Natural killer cell (primary cell): ENCODE data around the gene AP4M1. TPM values are rescaled to one million over a fixed set of nuclear protein-coding genes. Genes with fewer than 3 reads are reported as not detected.
A peak's percentile ranks its signal among the peaks of the same experiment; 100 is the strongest.

Experiments
- ATAC-seq, 3 donors: fragments of 150-1000 bp in 2 of 3; fragments of 200-7000 bp in 1 of 3; cut with Tn5 transposase; 1 replicate in 1 of 3; 2 replicates in 2 of 3; pipeline ENCODE4 v1.10.0; 2021; ENCODE audit warnings: mild to moderate bottlenecking in 2 of 3, moderate library complexity in 2 of 3
- DNase-seq, 2 donors: peaks; one replicate each; pipeline versions ENCODE4 v3.0.0 to v3.0.0-alpha.2; 2013 to 2021; ENCODE audit warnings: mixed read lengths in 1 of 2
- H3K27ac ChIP-seq: one replicate; pipeline ENCODE4 v1.5.1; 2013; ENCODE audit warnings: mild to moderate bottlenecking, low read length
- H3K27me3 ChIP-seq: one replicate; pipeline ENCODE4 v1.6.1; 2013; ENCODE audit warnings: low read length; ENCODE audit not compliant: control insufficient read depth, insufficient read depth
- H3K36me3 ChIP-seq: one replicate; pipeline ENCODE4 v1.6.1; 2013; ENCODE audit warnings: low read length; ENCODE audit not compliant: control insufficient read depth, insufficient read depth
- H3K4me1 ChIP-seq: one replicate; pipeline ENCODE4 v1.6.1; 2013; ENCODE audit warnings: low read length; ENCODE audit not compliant: control insufficient read depth, insufficient read depth
- H3K4me3 ChIP-seq: one replicate; pipeline ENCODE4 v1.5.1; 2013; ENCODE audit warnings: low read length
- H3K9me3 ChIP-seq: one replicate; pipeline ENCODE4 v1.6.1; 2013; ENCODE audit warnings: low read length; ENCODE audit not compliant: control insufficient read depth, insufficient read depth
- H3K27ac Mint-ChIP-seq, 2 donors: one replicate each; pipeline ENCODE4 v1.8.0; 2022; ENCODE audit warnings: mild to moderate bottlenecking in 2 of 2, mixed read lengths in 2 of 2, moderate library complexity in 1 of 2
- H3K27me3 Mint-ChIP-seq, 2 donors: one replicate each; pipeline ENCODE4 v1.8.0; 2022; ENCODE audit warnings: low read depth in 2 of 2, mixed read lengths in 2 of 2
- H3K36me3 Mint-ChIP-seq: one replicate; pipeline ENCODE4 v1.8.0; 2022; ENCODE audit warnings: mixed read lengths
- H3K4me1 Mint-ChIP-seq, 2 donors: one replicate each; pipeline ENCODE4 v1.8.0; 2022; ENCODE audit warnings: mixed read lengths in 2 of 2
- H3K4me3 Mint-ChIP-seq: one replicate; pipeline ENCODE4 v1.8.0; 2022; ENCODE audit warnings: mild to moderate bottlenecking, moderate library complexity, mixed read lengths
- H3K9me3 Mint-ChIP-seq, 2 donors: one replicate each; pipeline ENCODE4 v1.8.0; 2022; ENCODE audit warnings: mixed read lengths in 2 of 2
- WGBS: methylation state at CpG from one replicate; pipeline ENCODE4 v1.1.7; 2013; ENCODE audit warnings: missing lambda C conversion rate; ENCODE audit not compliant: insufficient coverage; 5-methylcytosine and 5-hydroxymethylcytosine counted together
- intact Hi-C: fragments of 100-400 bp; cut with micrococcal nuclease; formaldehyde crosslinking; loops from one replicate; pipeline ENCODE4 v1.14.2; 2022
- total RNA-seq, 4 donors: library from RNA; stranded (reverse); fragments of 120-200 nt in 1 of 4; gene quantifications; one replicate each; pipeline versions ENCODE4 v1.2.3 to v1.2.4, GENCODE V29; 2013 to 2022
- TF ChIP-seq, protein P1 (sequence below): fragments of 200-600 bp; IDR thresholded peaks from one replicate; pipeline ENCODE4 v1.8.0; 2022; ENCODE audit warnings: antibody characterized with exemption

The AP4M1 gene
- total RNA-seq, 3 donors from 2014 or later (not counting 1 experiment from before 2014, with no cell fraction given) = 8.4 to 12.8 (median 12.7) TPM

DNA sequence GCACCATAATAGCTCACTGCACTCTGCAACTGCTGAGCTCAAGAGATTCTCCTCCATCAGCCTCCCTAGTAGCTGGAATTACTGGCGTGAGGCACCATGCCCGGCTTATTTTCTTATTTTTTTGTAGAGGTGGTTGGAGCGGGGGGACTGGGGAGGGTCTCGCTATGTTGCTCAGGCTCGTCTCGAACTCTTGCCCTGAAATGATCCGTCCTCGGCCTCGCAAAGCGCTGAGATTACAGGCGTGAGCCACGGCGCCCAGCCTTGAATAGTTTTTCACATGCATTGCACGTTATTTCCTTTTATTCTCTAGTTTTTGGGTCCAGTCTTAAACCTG is 46.7 kb downstream of the AP4M1 start:
- Mint-ChIP-seq H3K27ac (peak overlapping the region; percentile 96 to 99), H3K36me3 (no peaks in the 10 kb centered on the region), H3K27me3 (no peaks in the 10 kb centered on the region), H3K4me1 (peaks cover 30 to 34% of the 10 kb centered on the region in 2 donors), H3K4me3 (peak overlapping the region; percentile 97), H3K9me3 (no peaks in the 10 kb centered on the region)
- Histone ChIP-seq H3K4me1 (peaks cover 21% of the 10 kb centered on the region), H3K4me3 (peak overlapping the region; percentile 97), H3K27me3 (no peaks in the 10 kb centered on the region), H3K9me3 (no peaks in the 10 kb centered on the region), H3K36me3 (peaks cover 4% of the 10 kb centered on the region), H3K27ac (peak overlapping the region; percentile 95)
- TF ChIP-seq, protein P1, sequence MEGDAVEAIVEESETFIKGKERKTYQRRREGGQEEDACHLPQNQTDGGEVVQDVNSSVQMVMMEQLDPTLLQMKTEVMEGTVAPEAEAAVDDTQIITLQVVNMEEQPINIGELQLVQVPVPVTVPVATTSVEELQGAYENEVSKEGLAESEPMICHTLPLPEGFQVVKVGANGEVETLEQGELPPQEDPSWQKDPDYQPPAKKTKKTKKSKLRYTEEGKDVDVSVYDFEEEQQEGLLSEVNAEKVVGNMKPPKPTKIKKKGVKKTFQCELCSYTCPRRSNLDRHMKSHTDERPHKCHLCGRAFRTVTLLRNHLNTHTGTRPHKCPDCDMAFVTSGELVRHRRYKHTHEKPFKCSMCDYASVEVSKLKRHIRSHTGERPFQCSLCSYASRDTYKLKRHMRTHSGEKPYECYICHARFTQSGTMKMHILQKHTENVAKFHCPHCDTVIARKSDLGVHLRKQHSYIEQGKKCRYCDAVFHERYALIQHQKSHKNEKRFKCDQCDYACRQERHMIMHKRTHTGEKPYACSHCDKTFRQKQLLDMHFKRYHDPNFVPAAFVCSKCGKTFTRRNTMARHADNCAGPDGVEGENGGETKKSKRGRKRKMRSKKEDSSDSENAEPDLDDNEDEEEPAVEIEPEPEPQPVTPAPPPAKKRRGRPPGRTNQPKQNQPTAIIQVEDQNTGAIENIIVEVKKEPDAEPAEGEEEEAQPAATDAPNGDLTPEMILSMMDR = no peak
- intact Hi-C loops = loop anchor here (1.0 kb wide), 1 partner anchor 10 kb away; the partner anchor contains the start of gene TRAPPC14
- DNase-seq (no peak), ATAC-seq (peak in 1 of 3 donors; percentile 0)
- 12% methylated on average over 12 of the region's 14 CpGs for WGBS

DNA sequence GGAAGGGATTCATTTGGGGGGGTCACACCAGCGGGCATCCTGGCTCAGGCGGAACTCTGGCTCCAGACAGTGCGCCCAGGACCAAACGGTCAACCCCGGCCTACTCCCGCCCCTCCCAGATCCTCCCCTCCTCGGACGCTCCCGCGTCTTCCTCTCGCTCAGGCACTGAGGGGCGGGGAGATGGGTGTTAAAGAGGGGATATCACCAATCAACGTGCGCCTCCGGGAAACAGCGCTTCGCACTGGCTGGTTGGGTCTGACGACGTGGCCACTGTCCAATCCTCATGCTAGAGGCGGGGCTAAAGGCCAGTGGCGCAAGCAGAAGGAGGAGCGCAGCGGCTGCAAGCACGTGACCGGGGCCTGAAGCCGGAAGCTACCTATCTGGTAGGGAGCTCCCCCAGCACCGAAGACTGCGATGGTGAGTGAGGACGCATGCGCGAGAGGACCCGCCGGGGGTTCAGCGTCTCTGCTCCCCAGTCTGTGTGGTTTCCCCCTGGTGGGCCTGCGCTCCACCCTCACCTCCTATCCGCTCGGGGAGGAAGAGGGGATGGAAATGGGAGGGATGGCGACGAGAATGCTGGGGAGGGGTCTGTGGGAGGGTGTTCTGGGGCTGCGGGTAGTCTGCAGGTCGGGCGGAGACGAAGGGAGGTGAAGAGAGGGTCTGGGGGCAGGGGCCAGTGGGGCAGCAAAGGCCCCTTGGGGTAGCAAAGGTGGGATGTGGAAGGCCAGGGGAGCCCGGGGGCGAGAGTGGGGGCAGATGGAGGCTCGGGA is 47.3 kb downstream of the AP4M1 start, which contains the start of gene LAMTOR4:
Gene LAMTOR4, plus strand, starts transcription at position 360 of the 770 bp plus-strand sequence. Its CDS starts 55 bp downstream, at position 415.
- TF ChIP-seq, protein P1 = no peak
- Histone ChIP-seq H3K4me1 (peaks cover 27% of the 10 kb centered on the region), H3K4me3 (peak within 1 kb of the TSS; percentile 97), H3K27ac (peak within 1 kb of the TSS; percentile 95), H3K27me3 (no peaks in the 10 kb centered on the region), H3K36me3 (peaks cover 10% of the 10 kb centered on the region), H3K9me3 (no peaks in the 10 kb centered on the region)
- Mint-ChIP-seq H3K4me3 (peak within 1 kb of the TSS; percentile 97), H3K27ac (peak within 1 kb of the TSS; percentile 96 to 99), H3K9me3 (no peaks in the 10 kb centered on the region), H3K27me3 (no peaks in the 10 kb centered on the region), H3K36me3 (no peaks in the 10 kb centered on the region), H3K4me1 (peaks cover 30 to 37% of the 10 kb centered on the region in 2 donors)
- peak; percentile 97 to 100 (median 97) for ATAC-seq
- DNase-seq = peak; percentile 95 to 99
- under 1% methylated on average over 37 of the region's 46 CpGs for WGBS
- intact Hi-C loops = loop anchor here (1.0 kb wide), 1 partner anchor 10 kb away; the partner anchor contains the start of gene TRAPPC14

DNA sequence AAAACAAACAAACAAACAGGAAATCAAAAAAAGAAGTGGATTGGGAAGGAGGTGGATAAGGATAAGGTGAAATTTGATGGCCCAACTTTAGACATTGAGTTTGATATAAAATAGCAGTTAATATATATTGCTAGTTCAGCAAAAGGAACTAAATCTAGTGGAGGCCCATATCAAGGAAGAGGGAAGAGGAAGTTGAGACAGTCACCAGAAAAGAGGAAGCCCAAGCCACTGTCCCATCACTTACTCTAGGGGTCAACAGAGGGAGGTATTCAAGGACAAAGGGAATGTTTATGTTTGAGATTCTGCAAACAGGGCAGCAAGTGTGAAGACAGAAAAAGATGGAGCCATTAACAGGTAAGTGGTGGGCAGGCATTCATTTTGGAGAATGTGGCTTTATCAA is 51.0 kb downstream of the AP4M1 start:
- intact Hi-C loops = no loop called here
- H3K4me3 Mint-ChIP-seq = no peak overlapping the region
- Histone ChIP-seq H3K9me3 (no peaks in the 10 kb centered on the region), H3K27me3 (no peaks in the 10 kb centered on the region), H3K36me3 (peaks cover 33% of the 10 kb centered on the region), H3K27ac (no peak overlapping the region), H3K4me3 (no peak overlapping the region), H3K4me1 (peaks cover 41% of the 10 kb centered on the region)
- peak overlapping the region; percentile 13 to 49 for H3K27ac Mint-ChIP-seq
- DNase-seq (no peak), ATAC-seq (no peak)
- no peaks in the 10 kb centered on the region for H3K27me3 Mint-ChIP-seq
- TF ChIP-seq, protein P1 = no peak
- no peaks in the 10 kb centered on the region for H3K36me3 Mint-ChIP-seq
- H3K4me1 Mint-ChIP-seq = peaks cover 32 to 50% of the 10 kb centered on the region in 2 donors
- no peaks in the 10 kb centered on the region for H3K9me3 Mint-ChIP-seq
